GM12872 (cell line): ENCODE measurements around the gene MCRS1.

Source experiments
- TF ChIP-seq, protein P1 (sequence below): IDR thresholded peaks from 3 replicates; pipeline ENCODE4 v1.5.1; 2011; ENCODE audit warnings: low read depth, mild to moderate bottlenecking, low read length, moderate library complexity; ENCODE audit not compliant: insufficient read depth

MCRS1 gene

GRCh38 chr12:49564686-49565405 is 3.1 kb downstream of the MCRS1 start:
- TF ChIP-seq, protein P1, sequence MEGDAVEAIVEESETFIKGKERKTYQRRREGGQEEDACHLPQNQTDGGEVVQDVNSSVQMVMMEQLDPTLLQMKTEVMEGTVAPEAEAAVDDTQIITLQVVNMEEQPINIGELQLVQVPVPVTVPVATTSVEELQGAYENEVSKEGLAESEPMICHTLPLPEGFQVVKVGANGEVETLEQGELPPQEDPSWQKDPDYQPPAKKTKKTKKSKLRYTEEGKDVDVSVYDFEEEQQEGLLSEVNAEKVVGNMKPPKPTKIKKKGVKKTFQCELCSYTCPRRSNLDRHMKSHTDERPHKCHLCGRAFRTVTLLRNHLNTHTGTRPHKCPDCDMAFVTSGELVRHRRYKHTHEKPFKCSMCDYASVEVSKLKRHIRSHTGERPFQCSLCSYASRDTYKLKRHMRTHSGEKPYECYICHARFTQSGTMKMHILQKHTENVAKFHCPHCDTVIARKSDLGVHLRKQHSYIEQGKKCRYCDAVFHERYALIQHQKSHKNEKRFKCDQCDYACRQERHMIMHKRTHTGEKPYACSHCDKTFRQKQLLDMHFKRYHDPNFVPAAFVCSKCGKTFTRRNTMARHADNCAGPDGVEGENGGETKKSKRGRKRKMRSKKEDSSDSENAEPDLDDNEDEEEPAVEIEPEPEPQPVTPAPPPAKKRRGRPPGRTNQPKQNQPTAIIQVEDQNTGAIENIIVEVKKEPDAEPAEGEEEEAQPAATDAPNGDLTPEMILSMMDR: no peak

DNA sequence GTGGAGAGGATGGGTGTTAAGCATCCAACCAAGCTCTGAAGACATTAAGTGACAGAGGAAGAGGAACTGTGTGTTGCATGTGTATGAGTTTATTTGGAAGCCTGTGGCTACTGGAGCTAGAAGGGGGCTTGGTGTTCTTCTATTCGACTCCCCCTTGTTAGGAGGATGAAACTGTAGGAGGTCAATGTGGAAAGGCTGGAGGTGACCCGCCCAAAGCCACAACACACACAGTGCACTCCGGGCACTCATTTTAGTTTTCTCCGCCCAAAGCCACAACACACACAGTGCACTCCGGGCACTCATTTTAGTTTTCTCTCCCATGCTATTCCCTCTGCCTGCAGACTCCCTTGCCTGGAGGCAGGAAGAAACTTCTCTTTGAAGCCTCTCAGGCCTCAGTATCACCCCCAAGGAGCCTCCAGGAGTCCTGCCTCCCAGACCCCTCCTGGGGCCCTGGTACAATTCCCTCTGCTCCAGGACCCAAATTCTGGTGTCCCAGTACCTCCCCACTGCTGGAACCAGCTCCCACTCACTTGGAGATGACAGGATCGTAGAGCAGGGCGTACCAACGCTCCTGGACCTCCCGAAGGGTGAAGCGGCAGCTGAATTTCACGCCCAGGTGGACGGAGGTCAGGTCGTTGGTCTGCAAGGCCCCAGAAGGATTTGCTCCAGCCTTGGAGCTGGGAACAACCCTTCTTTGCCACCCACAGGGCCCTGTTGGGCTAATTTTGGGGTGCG is 3.8 kb downstream of the MCRS1 start:
- TF ChIP-seq, protein P1: no peak

DNA sequence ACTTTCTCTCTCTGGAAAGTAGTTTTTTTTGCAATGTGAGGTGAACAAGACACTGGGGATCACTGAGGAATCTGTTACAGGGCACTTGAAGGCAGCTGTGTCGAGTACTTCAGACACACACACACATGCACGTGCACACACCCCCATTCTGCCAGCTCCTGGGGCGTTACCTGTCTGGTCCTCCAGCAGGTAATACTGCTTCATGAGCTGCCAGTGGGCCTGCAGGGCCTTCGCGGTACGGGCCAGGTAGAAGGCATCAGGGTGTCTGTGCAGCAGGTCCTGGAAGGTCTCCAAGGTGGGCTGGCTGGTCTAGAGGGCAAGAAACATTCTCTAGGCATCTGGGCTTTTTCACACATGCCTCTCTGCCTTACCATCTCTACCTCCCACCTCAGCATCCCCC is 5.1 kb downstream of the MCRS1 start:
- TF ChIP-seq, protein P1: no peak

- TF ChIP-seq, protein P1: no peak
Measured at GRCh38 chr12:49562233-49562632, 5.7 kb downstream of the MCRS1 start.

- TF ChIP-seq, protein P1: no peak
Measured at GRCh38 chr12:49560695-49561094, 7.2 kb downstream of the MCRS1 start.

DNA sequence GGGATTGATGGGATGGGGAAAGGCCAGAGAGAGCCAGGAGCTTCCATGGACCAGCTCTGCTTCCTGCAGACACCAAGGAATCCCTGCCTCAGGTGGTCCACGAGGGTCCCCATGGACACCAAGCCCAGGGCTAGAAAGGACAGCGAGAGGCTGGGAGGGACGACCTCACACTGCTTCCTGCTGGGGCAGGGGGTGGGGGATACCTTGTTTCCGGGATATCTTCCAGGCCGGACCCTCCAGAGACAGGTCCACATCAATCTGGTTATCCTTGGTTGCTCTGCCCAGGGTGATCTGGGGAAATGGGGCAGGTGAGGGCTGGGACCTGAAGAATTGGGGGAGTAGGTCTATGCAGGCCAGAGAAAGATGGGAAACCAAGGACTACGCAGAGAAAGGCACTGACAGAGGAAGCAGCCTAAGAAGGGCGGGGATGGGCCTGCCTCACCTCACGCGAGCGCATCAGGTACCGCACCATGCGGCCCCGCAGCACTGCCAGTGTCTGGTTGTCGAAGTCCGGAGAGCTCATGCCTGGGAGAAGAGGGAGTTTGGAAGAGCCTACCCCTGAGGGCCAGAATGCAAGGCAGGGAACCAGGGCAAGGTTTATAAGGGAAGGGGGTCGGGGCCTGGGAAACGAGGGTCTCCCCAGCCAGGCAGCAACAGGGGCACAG is 8.8 kb downstream of the MCRS1 start:
- TF ChIP-seq, protein P1: no peak

GRCh38 chr12:49558526-49558925 is 9.4 kb downstream of the MCRS1 start:
- TF ChIP-seq, protein P1: no peak
